HG02571 (cell line): ENCODE data around the gene RB1.
A peak's percentile ranks its signal among the peaks of the same experiment; 100 is the strongest.

ENCODE experiments used
- ATAC-seq: cut with Tn5 transposase; IDR thresholded peaks from one replicate; pipeline ENCODE4 v1.9.1; 2021; ENCODE audit warnings: mild to moderate bottlenecking, moderate library complexity; ENCODE audit not compliant: unreplicated experiment

RB1 gene

DNA sequence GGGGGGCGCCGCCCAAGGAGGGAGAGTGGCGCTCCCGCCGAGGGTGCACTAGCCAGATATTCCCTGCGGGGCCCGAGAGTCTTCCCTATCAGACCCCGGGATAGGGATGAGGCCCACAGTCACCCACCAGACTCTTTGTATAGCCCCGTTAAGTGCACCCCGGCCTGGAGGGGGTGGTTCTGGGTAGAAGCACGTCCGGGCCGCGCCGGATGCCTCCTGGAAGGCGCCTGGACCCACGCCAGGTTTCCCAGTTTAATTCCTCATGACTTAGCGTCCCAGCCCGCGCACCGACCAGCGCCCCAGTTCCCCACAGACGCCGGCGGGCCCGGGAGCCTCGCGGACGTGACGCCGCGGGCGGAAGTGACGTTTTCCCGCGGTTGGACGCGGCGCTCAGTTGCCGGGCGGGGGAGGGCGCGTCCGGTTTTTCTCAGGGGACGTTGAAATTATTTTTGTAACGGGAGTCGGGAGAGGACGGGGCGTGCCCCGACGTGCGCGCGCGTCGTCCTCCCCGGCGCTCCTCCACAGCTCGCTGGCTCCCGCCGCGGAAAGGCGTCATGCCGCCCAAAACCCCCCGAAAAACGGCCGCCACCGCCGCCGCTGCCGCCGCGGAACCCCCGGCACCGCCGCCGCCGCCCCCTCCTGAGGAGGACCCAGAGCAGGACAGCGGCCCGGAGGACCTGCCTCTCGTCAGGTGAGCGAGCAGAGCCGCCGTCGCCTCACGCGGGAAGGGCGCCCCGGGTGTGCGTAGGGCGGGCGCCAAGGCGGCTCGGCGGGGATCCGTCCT is at the start of gene RB1:
TSS of gene RB1 (plus strand) at position 393 of the 784 bp plus-strand sequence. CDS start at position 555, 162 bp downstream.
- ATAC-seq: peak; percentile 84

DNA sequence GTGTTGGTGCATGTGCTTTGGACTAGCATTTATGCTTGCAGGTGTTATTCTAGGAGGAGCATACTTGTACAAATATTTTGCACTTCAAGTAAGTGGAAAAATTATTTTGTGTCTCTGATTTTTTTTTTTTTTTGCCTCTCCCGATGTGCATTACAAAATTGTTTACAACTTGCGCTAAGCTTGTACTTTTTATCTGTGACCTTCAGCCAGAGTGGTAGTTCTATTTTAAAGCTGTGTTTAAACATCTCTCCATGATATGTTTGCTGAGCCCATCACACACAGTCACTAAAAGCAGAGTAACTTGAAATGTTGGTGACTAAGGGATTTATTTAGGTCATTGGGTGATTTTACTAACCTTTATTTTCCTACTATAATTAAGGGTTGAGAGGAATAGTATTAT is 49.7 kb upstream of the RB1 start:
- ATAC-seq: no peak

DNA sequence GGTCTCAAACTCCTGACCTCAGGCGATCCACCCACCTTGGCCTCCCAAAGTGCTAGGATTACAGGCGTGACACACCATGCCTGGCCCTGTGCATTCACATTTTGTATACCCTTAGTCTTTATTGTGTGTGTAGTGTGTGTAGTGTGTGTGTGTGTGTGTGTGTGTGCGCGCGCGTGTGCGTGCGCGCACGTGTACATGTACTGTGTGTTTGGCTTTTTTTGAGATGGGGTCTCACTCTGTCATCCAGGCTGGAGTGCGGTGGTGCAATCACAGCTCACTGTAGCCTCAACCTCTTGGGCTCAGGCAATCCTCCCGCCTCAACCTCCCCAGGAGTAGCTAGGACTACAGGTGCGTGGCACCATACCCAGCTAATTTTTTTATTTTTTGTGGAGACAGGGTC is 48.5 kb upstream of the RB1 start:
- ATAC-seq: no peak

DNA sequence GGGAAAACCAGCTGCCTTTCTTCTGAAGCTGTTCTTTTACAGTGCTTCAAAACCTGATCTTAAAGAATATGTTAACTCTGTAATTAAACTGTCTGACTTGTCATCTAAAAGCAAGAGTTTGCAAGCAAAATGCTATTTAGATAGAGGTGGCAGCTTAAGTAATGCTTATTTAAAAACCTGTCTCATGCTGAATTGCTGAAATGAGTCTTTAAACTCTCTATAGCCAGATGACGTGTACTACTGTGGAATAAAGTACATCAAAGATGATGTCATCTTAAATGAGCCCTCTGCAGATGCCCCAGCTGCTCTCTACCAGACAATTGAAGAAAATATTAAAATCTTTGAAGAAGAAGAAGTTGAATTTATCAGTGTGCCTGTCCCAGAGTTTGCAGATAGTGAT is 47.6 kb upstream of the RB1 start:
- no peak for ATAC-seq

DNA sequence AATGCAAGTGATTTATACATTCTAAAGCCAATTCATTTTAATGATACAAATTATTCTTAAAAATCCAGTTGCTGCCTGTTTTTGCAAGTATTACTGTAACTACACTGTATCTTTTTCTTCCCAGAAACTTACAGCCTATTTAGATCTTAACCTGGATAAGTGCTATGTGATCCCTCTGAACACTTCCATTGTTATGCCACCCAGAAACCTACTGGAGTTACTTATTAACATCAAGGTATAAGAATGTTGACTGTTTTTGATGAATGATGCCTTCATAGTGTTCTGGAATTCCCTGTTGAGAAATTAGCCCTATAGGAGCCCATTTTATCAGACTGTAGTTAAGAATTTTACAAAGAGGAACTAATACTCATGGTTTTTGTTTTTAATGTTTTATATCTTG is 45.5 kb upstream of the RB1 start:
- no peak for ATAC-seq

DNA sequence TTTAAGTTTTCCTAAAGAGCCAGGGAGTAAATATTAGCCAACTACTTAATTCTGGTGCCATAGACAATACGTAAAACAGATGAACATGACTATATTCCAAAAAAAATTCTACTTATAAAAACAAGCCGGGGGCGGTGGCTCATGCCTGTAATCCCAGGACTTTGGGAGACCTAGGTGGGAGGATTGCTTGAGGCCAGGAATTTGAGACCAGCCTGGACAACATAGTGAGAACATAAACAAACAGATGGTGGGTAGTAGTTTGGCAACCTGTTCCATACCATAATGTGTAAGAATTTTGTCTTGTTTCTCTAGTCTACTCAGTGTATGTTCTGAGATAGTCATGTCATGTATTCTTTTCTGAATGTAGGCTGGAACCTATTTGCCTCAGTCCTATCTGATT is 45.1 kb upstream of the RB1 start:
- ATAC-seq: no peak

DNA sequence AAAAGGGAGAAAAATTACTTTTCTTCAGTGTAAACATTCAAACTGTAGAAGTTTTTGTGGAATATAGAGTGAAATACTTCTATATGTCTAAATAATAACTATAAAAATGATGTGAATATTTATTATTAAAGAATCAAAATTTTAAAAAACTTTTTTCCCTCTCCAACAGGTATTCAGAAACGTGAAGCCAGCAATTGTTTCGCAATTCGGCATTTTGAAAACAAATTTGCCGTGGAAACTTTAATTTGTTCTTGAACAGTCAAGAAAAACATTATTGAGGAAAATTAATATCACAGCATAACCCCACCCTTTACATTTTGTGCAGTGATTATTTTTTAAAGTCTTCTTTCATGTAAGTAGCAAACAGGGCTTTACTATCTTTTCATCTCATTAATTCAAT is 42.6 kb upstream of the RB1 start:
- no peak for ATAC-seq

DNA sequence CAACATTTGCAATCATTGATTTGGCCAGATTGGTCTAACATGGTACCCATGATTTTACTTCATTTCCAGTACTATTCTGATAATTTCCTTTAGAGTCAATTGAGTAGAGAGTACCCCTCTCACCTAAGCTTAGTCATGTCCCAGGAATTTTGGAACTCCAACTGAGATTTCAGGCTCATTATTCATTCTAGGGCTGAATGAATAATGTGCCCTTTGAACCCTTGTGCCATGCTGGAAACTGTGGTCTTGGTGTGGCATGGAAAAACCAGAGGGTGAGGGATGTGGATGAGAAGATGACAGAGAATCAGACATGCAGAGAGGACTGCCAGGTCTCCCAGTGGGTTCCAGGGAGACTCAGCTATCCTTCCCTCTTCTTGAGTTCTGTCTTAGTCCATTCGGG is 40.4 kb upstream of the RB1 start:
- no peak for ATAC-seq

DNA sequence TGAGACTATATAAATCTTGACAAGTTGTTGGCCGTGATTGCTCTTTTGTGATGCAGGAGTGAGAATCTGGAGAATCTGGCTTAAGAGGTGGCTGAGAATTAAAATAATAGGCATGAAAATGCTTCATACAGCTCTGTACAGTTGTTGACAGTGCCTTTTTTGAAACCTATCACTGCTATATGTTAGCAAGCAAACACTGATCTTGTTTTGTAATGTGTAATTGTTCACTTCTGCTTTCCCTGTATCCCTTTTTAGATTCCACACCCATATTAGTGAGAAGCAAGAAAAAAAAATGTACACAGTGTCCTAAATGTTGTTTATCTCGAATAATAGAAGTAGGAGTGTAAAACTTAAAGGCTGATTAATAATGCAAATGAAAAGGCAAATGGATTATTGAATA is 39.5 kb upstream of the RB1 start:
- ATAC-seq: no peak

DNA sequence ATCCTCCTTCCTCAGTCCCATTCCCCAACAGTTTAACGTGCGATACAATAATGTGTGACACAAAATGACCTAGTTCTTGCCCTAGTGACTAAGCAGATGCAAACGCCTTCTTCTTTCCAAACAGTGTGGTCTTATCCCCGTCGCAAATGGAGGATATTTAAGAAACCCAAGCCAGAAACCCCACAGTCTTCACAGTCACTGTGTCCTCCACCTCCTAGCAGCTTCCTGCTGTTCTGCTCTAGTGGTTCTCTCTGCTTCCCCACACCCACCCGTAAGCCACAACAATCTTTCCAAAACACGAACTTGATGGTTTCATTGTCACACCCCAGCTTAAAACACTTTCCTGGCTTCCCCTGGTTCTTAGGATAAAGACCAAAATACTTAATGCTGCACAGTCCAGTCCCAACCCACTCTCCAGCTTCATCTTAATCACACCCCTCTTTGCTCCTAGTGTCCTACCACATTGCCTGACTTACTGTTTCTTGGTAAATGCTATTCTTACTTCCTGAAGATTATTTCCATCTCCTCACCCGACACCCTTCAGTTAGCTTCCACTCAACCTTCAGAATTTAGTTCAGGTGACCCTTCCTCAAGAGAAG is 38.2 kb upstream of the RB1 start:
- no peak for ATAC-seq

DNA sequence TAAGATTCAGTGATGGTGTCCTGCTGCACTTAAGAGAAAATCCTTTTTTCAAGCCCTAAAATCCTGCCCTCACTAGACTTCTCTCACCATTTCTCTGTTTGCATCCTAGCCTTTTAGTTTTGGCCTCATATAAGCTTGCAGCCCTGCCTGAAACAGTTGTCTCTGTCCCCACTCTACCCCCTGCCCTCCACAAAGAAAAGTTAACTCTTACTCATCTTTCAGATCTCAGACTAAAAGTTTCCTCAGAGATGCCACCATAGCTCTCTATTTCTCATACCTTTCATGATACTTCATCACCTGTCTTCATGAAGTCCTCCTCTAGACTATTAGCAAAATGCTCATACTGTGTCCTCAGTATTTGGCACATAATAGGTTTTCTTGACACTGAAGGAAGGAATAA is 37.4 kb upstream of the RB1 start:
- no peak for ATAC-seq

DNA sequence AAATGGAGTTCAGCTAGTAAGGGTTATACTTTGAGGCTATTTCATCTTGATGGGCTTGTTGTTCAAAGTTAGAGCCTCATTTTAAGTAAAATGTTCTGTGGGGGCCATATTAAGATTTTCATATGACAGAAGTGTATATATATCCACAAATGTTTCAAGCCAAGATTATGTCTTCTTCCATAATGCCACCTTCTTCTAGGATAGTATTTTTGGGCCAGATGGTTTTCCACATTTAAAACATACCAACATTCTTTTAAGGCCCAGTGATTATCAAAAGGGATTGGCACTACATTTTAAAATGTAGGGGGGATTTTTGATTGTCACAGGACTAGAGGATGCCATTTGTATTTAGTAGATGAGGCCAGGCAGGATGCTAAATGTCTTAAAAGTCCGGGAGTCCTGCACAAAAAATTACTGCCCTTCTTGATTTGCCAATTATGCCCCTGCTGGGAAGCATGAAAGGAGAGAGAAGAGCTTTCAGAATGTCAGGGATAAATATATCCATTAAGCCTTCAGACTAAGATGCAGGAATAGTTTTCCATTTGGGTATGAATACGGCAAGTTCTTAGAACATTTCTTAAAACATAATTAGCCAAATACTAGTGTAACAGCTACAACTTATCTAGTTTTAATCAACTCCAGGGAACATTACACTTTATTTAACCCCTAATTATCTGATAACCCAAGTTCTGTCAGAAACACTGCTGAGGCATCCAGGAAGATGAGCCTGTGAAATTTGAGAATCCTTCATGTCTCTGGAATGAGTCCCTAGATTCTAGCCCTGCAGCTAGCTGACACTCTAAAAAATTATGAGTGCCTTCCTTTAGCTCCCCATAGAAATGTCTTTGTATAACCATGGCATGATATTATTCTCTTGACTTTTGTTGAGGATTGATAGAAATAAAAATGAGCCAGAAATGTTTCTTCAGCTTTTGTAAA is 36.6 kb upstream of the RB1 start:
- no peak for ATAC-seq

DNA sequence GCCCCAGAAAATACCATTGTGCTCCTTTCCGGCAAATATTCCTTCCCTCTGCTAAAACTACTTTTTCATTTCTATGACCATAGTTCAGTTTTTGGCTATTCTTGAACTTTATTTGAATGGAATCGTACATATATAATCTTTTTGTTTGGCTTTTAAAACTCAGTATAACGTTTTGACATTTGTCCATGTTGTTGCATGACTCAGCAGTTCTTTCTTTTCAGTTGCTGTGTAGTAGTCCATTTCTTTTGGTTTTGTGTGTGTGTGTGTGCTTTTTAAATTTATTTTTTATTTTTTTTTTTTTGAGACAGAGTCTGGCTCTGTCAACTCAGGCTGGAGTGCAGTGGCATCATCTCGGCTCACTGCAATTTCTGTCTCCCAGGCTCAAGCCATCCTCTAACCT is 35.5 kb upstream of the RB1 start:
- no peak for ATAC-seq

DNA sequence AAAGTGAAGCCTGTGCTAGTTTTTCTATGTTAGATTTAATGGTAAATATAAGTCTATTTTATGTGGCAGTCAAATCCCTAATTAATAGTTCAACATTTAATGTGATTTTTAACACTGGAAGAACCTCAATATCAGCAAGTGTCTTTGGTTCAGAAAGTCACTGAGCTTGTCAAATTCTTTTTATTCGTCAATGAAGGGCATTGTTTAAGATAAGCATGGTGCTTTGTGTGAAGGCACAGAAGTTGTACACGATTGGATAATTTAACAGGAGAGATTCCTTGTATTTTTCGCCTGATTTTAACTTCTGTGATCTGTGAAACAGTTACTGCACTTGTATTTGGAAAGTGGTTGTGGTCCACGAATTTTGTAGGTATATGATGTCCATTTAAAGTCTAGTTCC is 30.2 kb upstream of the RB1 start:
- ATAC-seq: no peak

DNA sequence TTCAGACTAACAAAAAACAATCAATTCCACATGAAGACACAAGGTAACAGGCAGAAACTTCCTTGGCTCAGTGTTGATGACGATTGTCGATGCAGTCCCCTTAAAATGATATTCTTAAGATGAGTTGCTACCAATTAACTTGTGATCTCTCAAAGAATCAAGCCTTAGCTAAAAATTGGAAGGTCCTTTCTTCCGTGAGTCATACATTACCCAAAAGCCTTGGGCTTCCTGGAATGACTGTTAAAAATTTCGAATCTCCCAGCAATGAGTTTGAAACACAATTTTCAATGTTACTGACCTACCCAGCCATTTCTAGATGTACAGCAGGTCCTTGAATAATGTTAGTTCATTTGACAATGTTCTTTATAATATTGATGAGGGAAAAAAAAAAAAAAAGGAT is 28.0 kb upstream of the RB1 start:
- ATAC-seq: no peak

DNA sequence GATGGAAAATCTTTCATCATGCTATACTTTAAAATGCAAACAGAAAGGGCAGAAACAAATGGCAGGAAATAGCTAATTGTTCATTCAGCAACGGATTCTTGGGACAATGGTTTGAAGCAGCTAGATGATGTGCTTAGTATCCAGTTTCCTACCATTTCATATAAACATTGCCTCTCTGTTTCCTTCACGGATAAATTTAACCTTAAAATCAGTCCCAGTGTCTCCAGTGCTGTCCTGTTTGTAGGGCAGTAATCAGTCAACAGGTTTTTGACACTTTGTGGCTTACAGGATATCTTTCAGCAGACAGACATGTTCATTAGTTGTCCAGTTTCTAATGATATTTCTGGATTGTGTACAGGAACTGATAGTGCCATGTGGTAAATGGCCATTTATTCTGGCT is 24.7 kb upstream of the RB1 start:
- ATAC-seq: no peak

DNA sequence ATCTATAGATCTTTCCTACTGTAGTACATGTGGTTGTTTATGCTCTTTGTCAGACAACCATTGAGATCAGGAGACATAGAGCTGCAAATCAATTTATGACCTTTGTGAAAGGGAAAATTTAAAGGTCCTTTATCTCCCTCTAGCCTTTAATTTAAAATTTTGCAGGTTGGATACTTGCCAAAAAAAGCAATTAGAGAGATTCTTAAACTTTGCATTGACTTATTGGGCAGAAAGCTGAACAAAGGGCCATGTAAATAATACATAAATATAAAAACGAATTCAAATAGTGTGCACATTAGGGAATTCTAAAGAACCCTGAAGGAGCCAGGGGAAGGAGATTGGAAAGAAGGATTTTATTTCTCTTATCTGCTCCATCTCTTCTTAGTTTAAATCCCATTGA is 22.0 kb upstream of the RB1 start:
- no peak for ATAC-seq

DNA sequence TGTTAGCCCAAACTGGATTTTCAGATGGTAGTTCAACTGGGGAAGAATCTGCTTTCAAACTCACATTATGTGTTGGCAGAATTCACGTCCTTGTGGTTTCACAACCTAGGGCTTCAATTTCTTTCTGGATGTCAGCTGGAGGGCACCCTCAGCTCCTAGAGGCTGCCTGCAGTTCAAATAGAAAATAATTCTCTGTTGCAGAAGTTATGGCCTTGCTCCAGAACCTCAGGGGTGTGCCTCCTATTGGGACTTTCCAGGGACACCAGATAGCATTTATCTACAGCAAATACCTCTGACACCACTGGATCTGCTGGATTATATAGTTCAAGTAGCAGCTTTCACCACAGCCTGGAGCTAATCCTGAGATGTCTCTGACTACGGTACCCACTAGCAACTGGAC is 11.8 kb upstream of the RB1 start:
- no peak for ATAC-seq

DNA sequence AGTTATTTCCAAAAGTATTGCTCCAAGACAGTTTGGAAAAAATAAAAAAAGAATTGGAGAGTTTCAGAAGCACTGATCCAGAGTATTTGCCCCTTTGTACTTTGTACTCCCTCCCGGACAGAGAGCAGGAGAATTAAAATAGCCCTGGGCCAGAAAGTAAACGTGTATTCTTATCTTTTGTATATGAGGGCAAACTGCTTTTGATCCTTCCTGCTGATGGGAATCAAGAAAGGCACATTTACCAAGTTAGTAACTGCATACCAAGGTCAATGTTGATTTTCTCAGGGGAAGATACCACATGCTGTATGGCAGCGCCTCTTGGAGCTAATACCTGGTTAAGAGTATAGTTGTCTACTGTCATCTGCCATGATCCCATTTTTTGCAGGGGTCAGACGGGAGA is 10.9 kb upstream of the RB1 start:
- ATAC-seq: no peak

DNA sequence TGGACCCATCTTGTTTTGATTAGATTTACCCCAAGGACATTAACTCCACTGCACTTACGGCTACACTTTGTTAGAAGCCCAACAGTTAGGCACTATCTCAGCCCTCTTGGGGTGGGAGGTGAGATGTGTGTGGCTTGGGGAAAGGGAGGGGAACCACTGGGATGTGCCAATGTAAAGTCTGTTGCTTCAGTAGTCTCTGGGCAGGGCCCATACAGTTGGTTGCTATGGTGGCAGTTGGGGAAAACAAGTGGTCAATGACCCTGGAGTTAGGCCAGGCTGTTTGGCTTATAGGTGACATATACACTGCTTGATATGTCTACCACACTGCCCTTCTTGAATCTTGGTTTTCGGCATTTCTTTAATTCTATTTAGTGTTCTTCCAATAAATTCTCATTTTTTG is 8.9 kb upstream of the RB1 start:
- ATAC-seq: no peak

DNA sequence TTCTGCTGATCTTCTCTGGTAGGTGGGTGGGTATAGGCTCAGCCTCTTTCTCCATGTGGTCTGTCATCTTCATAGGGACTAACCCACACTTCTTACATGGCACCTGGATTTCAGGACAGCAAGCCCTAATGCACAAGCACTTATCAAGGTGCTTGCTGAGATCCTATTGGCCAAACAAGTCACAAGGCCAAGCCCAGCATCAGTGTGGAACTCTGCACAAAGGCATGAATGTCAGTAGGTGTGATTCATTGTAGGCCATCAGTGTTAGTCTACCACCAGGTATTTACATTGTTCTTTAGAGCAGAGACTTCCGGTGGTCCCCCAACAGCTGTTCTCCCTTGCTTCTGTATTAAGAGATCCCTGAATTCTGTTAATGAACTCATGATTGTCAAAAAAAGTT is 8.3 kb upstream of the RB1 start:
- no peak for ATAC-seq

DNA sequence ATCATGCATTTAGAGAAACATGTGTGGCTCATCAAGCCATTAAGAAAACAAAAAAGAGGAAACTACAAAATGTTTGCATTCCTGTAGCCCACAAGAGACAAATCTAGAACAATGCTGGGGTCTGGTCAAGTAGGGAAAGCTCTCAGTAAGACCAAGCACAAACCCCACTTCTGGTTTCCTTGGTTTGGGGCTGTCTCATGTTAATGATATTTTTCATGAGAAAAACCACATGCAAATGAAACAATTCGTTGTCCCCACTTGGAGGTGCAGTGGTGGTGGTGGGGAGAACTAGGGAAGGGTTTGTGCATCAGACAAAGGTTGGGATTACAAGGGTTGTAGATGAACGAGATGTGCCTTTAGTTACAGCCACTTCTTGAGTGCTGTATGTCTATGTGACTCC is 7.0 kb upstream of the RB1 start:
- ATAC-seq: no peak
